Testis (tissue), 3 donors: Measurements from ENCODE around the gene PEX16. TPM values are rescaled to one million over a fixed set of nuclear protein-coding genes. Genes with fewer than 3 reads are reported as not detected.

Source experiments
- DNase-seq: peaks from one replicate; pipeline ENCODE4 v3.0.0-alpha.2; 2019
- H3K27ac ChIP-seq, 2 donors: fragments of 200-600 bp; sonication (generic); one replicate each; pipeline ENCODE4 v1.5.1; 2019
- H3K27me3 ChIP-seq: fragments of 200-600 bp; sonication (generic); one replicate; pipeline ENCODE4 v1.5.1; 2019
- H3K36me3 ChIP-seq: fragments of 200-600 bp; sonication (generic); one replicate; pipeline ENCODE4 v1.5.1; 2017; ENCODE audit warnings: low read depth; ENCODE audit errors: missing control alignments
- H3K4me1 ChIP-seq: fragments of 200-600 bp; sonication (generic); one replicate; pipeline ENCODE4 v1.5.1; 2019
- H3K4me3 ChIP-seq, 2 donors: fragments of 200-600 bp; sonication (generic); one replicate each; pipeline ENCODE4 v1.5.1; 2017 to 2019
- H3K9me3 ChIP-seq: fragments of 200-600 bp; sonication (generic); one replicate; pipeline ENCODE4 v1.5.1; 2017
- POLR2A ChIP-seq: fragments of 450-650 bp; IDR thresholded peaks from one replicate; pipeline ENCODE4 v1.6.1; 2017; ENCODE audit warnings: antibody characterized with exemption, mild to moderate bottlenecking, moderate library complexity
- WGBS, 2 donors: methylation state at CpG; one replicate each; pipeline ENCODE4 v1.1.5; 2018; 5-methylcytosine and 5-hydroxymethylcytosine counted together
- intact Hi-C: fragments of 100-400 bp; cut with DNase I; formaldehyde crosslinking; loops from one replicate; pipeline ENCODE4 v1.15.1; 2023; ENCODE audit warnings: low total_unique reads
- polyA plus RNA-seq: library from polyadenylated mRNA; stranded (reverse); fragments of 350-450 nt; fragmentation: Illumina TruSeq; extraction: RNeasy Lipid Tissue Mini Kit (QIAGEN cat#74804); gene quantifications from one replicate; pipeline ENCODE4 v1.2.3, GENCODE V29; 2014; ENCODE audit warnings: low read depth, low replicate concordance; ENCODE audit not compliant: insufficient read depth
- total RNA-seq, 2 donors: library from RNA; depleted of rRNA; stranded (reverse); fragments of >200 nt; gene quantifications; one replicate each; pipeline ENCODE4 v1.2.3, GENCODE V29; 2016
- TF ChIP-seq, protein P1 (sequence below), 3 experiments: fragments of 450-650 bp in 2 of 3; fragments of 200-600 bp in 1 of 3; sonication (generic) in 1 of 3; IDR thresholded peaks; one replicate each; pipeline ENCODE4 v1.5.1; 2016 to 2019; ENCODE audit warnings: antibody characterized with exemption in 3 of 3, mild to moderate bottlenecking in 2 of 3, moderate library complexity in 1 of 3

PEX16 gene
- total and polyA plus RNA-seq, 3 donors from 2014 or later: 40.2 to 42.0 (median 41.4) TPM

DNA sequence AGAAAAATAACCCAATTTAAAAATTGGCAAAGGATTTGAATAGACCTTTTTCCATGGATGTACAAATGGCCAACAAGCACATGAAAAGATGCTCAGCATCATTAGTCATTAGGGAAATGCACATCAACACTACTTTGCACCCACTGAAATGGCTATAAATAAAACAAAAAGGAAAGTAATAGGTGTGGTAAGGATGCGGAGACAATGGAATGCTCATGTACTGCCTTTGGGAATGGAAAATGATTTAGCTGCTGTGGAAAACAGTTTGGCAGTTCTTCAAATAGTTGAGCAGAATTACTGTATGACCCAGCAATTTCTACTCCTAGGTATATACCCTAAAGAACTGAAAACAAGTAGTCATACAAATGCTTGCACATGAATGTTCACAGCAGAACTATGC, 42.2 kb upstream of the PEX16 start:
- Histone ChIP-seq H3K4me1 (no peaks in the 10 kb centered on the region), H3K4me3 (no peak overlapping the region), H3K27me3 (no peaks in the 10 kb centered on the region), H3K36me3 (no peaks in the 10 kb centered on the region), H3K27ac (no peak overlapping the region), H3K9me3 (no peaks in the 10 kb centered on the region)
- TF ChIP-seq, protein P1, sequence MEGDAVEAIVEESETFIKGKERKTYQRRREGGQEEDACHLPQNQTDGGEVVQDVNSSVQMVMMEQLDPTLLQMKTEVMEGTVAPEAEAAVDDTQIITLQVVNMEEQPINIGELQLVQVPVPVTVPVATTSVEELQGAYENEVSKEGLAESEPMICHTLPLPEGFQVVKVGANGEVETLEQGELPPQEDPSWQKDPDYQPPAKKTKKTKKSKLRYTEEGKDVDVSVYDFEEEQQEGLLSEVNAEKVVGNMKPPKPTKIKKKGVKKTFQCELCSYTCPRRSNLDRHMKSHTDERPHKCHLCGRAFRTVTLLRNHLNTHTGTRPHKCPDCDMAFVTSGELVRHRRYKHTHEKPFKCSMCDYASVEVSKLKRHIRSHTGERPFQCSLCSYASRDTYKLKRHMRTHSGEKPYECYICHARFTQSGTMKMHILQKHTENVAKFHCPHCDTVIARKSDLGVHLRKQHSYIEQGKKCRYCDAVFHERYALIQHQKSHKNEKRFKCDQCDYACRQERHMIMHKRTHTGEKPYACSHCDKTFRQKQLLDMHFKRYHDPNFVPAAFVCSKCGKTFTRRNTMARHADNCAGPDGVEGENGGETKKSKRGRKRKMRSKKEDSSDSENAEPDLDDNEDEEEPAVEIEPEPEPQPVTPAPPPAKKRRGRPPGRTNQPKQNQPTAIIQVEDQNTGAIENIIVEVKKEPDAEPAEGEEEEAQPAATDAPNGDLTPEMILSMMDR (IDR thresholded peaks at IDR 0.05): no peak
- no peak for TF ChIP-seq POLR2A
- no peak for DNase-seq
- 87 to 91% methylated on average over 1 of the region's 1 CpG for WGBS, 2 donors
- intact Hi-C loops: no loop called here

GRCh38 chr11:45949992-45950407, 32.3 kb upstream of the PEX16 start:
- no peak for TF ChIP-seq POLR2A
- TF ChIP-seq, protein P1 (IDR thresholded peaks at IDR 0.05): no peak
- intact Hi-C loops: no loop called here
- H3K27ac ChIP-seq: no peak overlapping the region
- peaks cover 8% of the 10 kb centered on the region for H3K4me1 ChIP-seq
- no peaks in the 10 kb centered on the region for H3K36me3 ChIP-seq
- WGBS, 2 donors: 89 to 100% methylated on average over 1 of the region's 1 CpG
- no peak overlapping the region for H3K4me3 ChIP-seq
- no peak for DNase-seq
- H3K27me3 ChIP-seq: no peaks in the 10 kb centered on the region
- H3K9me3 ChIP-seq: no peaks in the 10 kb centered on the region

- Histone ChIP-seq H3K4me3 (no peak overlapping the region), H3K27ac (no peak overlapping the region), H3K9me3 (no peaks in the 10 kb centered on the region), H3K27me3 (no peaks in the 10 kb centered on the region), H3K4me1 (peaks cover 8% of the 10 kb centered on the region), H3K36me3 (no peaks in the 10 kb centered on the region)
- 26 to 56% methylated on average over 3 of the region's 3 CpGs for WGBS, 2 donors
- DNase-seq: peak; percentile 42
- TF ChIP-seq POLR2A: no peak
- TF ChIP-seq, protein P1 (IDR thresholded peaks at IDR 0.05): no peak
- intact Hi-C loops: no loop called here
These were observed 30.7 kb upstream of the PEX16 start for GRCh38 chr11:45948356-45948755.

GRCh38 chr11:45947885-45948284, 30.2 kb upstream of the PEX16 start:
- TF ChIP-seq POLR2A: no peak
- TF ChIP-seq, protein P1 (IDR thresholded peaks at IDR 0.05): no peak
- Histone ChIP-seq H3K27me3 (no peaks in the 10 kb centered on the region), H3K36me3 (no peaks in the 10 kb centered on the region), H3K9me3 (no peaks in the 10 kb centered on the region), H3K4me3 (no peak overlapping the region), H3K4me1 (peaks cover 8% of the 10 kb centered on the region), H3K27ac (no peak overlapping the region)
- 76 to 79% methylated on average over 1 of the region's 1 CpG for WGBS, 2 donors
- intact Hi-C loops: no loop called here
- DNase-seq: no peak

DNA sequence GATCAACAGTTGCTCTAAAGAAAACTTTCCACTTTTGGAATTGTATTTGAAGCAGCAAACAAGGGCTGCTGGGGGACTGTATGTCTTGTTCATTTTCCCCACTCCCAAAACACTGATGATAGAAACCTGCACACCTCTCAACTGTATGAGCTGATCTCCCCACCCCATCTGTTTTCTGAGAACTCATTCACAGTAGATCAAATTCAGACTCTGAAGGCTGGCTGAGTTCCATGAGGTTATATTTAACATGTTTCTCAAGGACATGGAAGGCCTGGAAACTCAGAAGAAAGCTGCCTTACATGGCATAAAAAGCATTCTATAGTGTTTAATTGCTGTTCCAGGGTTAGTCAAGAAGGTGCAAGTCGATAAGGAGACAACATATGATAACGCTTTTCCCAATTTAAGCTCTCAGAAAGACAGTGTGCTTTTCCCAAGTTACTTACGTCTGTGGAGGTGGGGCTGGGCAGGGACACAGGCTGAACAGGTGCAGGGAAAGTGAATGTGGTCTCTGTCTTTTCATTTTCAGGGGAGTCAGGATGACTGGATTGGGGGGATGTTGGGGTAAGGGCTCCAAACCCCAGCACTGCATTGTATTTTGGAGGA, 27.8 kb upstream of the PEX16 start:
- H3K27me3 ChIP-seq: no peaks in the 10 kb centered on the region
- H3K27ac ChIP-seq: no peak overlapping the region
- no peaks in the 10 kb centered on the region for H3K9me3 ChIP-seq
- DNase-seq: no peak
- WGBS, 2 donors: 47 to 55% methylated on average over 3 of the region's 3 CpGs
- H3K4me1 ChIP-seq: peaks cover 8% of the 10 kb centered on the region
- H3K4me3 ChIP-seq: no peak overlapping the region
- TF ChIP-seq, protein P1 (IDR thresholded peaks at IDR 0.05): no peak
- TF ChIP-seq POLR2A: no peak
- H3K36me3 ChIP-seq: no peaks in the 10 kb centered on the region
- intact Hi-C loops: no loop called here
